HG03039 (cell line): ENCODE results near the gene PGRMC2.
"Not testable (repeated sequence)": the region's sequence is repeated elsewhere in the genome, so short reads cannot be mapped to it uniquely, and the experiment has no call there.

Experiments used
- ATAC-seq: cut with Tn5 transposase; IDR thresholded peaks from one replicate; pipeline ENCODE4 v1.9.1; 2021; ENCODE audit warnings: mild to moderate bottlenecking, moderate library complexity; ENCODE audit not compliant: unreplicated experiment

PGRMC2 gene

DNA sequence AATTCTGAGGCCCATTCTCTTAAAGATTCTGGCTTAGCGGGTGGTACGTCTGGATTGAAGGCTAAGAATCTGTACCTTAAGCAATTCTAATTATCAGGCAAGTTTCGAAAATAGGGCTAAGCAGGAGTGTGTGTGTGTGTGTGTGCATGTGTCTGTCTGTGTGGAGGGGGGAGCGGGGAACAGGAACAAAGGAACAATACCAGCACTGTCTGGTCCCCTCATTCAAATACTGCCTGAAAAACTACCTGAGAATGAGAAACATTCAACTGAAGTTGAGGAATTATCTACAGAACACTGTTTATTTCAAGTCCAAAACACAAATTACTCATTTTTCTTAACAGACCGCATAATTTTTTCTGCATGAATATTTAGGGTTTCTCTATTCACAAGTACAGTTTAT lies 18.6 kb downstream of the PGRMC2 start:
- no peak for ATAC-seq

DNA sequence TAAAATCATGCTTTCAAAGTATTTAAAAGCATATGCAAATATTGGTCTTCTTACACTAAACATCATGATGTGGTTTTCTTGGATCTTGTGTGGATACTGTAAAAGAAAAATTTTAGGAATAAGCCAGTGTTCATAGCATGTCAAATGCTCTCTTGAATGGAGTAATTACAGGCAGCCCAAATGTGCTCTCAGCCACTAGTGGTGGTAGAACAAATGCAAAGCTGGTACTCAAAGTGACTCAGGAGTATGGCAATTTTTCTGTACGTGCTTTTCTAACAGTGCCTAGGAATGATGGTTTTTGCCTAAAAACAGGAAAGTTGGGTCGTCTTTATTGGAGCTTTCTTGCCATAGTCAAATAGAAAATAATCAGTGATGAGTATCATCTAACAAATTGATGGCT lies 19.9 kb downstream of the PGRMC2 start:
- ATAC-seq: no peak

DNA sequence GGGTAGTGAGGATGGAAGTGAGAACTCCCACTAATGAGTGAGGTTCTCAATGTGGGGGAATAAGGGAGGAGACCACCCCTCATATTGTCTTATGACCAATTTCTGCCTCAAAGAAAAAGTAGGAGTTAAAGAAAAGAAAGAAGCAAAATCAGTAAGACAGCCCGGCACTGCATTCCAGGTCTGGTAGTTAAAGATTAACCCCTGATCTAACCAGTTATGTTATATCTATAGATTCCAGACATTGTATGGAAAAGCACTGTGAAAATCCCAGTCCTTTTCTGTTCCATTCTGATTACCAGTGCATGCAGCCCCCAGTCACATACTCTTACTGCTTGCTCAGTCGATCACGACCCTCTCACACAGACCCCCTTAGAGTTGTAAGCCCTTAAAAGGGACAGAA lies 20.4 kb downstream of the PGRMC2 start:
- not testable (repeated sequence) for ATAC-seq

DNA sequence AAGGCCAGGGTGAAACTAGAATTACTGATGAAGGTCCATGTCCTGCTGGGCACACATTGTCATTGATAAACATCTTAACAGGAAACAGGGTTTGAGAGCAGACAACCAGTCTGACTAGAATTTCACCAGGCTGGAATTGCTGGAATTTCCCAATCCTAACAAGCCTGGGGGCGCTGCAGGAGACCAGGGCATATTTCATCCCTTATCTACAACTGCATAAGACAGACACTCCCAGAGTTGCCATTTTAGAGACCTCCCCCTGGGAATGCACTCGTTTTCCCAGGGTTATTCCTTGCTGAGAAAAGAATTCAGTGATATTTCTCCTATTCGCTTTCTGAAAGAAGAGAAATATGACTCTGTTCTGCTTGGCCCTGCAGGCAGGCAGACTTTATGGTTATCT lies 22.1 kb downstream of the PGRMC2 start:
- ATAC-seq: not testable (repeated sequence)

DNA sequence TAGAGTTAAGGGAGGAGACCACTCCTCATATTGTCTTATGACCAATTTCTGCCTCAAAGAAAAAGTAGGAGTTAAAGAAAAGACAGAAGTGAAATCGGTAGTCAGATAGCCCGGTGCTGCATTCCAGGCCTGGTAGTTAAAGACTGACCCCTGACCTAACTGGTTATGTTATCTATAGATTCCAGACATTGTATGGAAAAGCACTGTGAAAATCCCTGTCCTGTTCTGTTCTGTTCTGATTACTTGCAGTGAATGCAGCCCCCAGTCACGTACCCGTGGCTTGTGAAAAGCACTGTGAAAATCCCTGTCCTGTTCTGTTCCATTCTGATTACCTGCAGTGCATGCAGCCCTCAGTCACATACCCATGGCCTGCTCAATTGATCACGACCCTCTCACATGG lies 27.7 kb downstream of the PGRMC2 start:
- not testable (repeated sequence) for ATAC-seq

DNA sequence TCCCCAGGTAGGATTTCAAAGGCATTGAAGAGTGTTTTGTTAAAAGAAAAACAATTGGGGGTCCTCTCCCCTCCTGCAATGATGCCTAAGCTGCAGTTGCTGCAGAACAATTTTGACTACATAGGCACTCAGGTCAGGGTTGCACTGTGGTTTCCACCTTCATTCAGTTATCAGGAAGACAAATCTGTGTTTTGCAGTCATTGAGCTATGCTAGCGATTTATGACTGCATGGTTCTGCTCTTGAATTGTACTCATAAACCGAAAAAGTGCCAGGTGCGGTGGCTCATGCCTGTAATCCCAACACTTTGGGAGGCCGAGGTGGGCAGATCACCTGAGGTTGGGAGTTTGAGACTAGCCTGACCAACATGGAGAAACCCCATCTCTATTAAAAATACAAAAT lies 29.4 kb downstream of the PGRMC2 start:
- ATAC-seq: not testable (repeated sequence)

DNA sequence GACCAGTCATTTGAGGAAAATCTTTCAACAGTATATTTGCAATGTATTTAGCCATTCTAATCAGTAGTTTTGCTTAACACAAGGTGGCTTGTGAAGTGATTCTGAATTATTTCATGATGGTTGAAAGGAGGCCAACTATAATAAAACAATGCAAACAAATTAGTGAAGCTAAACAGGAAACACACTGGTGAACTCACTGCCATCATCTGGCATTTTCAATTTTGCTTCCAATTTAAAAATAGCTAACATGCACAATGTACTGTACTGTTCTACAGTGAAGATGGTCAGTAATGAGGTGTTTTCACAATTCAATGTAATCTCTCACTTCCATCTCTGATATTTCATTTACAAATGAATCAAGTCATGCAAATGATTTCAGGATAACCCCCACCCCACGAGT lies 31.1 kb downstream of the PGRMC2 start:
- ATAC-seq: no peak

DNA sequence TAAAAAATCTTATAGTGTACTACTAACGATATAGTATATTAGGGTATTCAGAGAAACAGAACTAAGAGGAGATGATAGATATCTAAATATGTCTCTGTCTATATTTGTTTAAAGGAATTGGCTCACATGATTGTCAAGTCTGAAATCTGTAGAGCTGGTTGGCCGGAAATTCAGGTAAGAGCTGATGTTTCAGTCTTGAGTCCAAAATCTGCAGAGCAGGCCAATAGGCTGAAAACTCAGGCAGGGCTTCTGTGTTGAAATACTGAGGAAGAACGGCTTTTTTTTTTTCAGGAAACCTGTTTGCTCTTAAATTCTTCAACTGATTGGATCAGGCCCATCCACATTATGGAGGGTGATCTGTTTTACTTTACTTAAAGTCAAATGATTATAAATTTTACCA lies 31.7 kb downstream of the PGRMC2 start:
- ATAC-seq: no peak

DNA sequence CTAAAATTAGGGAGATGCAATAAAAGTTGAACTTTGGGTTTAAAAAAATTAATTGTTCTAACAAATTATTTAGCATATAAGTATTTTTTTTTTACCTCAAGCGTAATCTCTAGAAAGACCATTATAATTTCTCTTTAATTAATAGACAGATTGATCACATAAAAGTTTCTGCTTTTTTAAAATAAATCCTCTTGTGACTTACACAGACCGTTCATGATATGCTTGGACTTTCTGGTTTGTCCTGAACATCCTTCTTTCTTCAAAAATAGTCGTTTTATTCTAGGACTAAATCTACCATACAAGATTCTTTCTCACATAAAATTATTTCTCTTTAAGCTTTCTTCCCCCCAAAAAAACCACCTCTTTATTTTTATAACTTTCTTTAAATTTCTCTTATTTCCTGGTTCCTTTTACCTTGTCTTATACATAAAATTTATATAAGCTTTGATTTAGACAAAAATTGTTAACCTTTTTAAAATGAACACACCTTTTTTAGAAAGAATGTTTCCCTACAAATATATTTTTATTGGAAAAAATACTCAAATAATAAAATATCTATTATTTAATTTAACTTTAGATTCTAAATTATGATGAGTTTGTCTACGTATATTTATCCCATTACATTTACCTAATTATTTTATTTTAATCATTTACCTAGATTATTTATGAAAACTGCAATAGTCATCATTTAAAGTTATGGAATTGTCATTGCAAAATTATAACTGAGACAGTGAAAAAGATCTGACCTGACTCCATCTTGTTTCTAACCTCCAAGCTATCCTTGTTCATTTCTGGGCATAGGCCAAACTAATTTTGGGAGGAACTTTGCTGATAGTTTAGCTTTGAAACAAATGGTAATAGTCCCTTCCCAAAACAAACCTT lies 37.6 kb downstream of the PGRMC2 start:
- no peak for ATAC-seq

DNA sequence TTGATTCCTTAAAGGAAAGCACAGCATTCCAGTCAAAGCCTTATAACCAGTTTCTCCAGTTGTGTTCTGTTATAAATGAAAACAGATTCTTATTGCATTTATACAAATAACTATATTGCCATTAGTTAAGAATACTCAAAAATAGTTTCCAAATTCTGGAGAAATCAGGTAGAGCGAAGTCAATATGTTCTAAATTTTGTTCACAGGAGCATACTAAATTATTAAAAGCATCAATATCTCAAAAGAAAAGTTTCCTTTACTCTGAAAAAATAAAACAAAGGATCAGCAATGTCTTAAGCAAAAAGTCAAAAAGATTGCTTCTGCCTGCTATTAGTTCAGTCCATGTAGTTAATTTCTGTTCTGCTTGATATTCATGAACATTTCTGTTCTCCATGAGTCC lies 39.7 kb downstream of the PGRMC2 start:
- no peak for ATAC-seq

DNA sequence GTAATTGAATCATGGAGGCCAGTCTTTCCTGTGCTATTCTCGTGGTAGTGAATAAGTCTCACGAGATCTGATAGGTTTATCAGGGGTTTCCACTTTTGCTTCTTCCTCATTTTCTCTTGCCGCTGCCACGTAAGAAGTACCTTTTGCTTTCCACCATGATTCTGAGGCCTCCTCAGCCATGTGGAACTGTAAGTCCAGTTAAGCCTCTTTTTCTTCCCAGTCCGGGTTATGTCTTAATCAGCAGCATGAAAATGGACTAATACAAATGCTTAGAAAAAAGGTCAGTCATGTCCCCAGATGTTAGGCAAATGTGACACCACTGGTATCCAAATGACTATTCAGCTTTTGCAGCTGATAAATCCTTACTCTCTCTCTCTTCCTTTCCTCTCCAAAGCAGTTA lies 42.2 kb downstream of the PGRMC2 start:
- not testable (repeated sequence) for ATAC-seq

DNA sequence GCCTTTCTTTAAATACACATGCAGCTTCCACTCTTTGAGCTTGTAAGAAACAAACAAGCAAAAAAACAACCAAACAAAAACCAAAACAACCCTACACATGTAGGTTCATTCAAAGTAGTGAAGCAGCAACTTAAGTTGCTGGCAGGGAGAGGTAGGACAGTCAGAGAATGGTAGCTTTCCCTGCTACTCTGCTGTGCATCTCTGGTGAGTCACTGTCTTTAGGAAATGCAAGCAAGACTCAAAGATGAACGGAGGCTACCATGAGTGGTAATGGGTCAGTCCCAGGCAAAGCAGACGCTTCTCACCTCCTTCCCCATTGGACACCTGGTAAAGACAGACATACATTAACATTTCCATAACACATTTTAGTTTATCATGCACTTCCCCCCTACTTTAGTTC lies 43.2 kb downstream of the PGRMC2 start:
- no peak for ATAC-seq

DNA sequence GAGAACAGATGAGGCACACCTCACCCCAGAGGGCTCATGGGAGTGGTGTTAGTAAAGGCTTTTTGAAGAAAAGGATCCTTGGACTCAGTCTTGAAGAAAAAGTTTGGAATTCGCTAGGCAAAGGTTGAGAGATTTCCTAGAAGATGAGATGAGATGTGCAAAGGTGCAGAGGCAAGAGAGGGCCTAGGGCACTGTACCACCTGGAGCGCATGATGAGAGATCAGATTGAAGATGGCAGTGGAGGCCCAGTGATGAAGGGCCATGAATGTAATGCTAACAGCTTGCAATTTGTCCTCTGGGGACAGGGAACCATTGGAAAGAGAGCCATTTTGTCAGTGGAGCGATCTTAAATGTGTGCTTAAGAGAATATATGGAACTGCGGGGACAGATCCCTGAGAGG lies 45.0 kb downstream of the PGRMC2 start:
- ATAC-seq: no peak

DNA sequence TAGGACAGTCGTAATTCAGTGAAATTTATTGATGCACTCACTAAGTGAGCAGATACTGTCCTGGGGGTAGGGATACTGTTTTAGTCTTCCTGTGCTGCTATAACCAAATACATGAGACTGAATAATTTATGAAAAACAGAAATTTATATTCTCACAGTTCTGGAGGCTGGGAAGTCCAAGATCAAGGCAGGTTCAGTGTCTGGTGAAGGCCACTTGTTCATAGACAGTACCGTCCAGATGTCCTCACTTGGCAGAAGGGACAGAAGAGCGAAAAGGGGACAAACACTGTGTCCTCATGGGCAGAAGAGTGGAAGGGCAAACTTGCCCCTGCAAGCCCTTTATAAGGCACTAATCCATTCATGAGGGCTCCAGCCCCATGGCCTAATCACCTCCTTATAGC lies 45.6 kb downstream of the PGRMC2 start:
- no peak for ATAC-seq

DNA sequence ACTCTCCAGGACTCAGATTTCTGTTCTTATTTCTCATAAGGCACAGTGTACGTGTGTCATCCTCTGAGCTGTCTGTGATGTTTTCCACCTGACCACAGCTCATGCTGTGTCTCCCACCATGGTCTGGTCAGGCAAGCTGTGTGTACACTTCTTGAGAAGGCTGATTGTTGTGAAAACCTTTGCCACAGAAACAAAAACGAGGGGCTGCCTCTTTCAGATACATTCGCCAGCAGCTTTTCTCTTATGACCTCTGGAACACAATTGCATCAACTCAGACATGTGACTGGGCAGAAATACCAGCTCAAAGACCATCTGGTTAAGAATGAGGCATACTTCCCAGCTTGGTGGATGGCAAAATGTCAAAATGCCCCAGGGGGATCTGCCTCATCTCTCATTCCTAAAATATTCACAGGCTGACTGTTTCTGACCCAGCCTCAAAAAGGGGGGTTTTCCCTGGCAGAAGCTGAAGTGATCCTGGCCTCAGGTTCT lies 46.1 kb downstream of the PGRMC2 start:
- ATAC-seq: no peak

DNA sequence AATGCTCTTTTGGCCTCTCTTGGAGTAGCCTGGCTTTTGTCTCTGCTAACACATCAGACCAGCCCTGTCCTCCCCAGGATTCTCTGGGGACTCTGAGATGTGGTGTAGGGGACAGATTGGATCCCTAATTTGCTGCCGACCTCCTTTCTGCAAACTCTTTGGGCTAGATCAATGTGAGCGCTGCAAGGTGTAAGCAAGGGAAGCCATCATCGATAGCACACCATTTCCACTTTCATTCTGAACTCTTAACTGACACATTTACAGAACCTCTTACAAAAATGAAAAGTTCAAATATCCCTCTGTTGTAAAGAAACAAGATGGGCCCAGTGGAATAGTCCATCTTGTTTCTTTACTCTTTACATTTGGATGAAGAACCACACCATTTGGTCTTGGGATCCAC lies 46.6 kb downstream of the PGRMC2 start:
- ATAC-seq: no peak

DNA sequence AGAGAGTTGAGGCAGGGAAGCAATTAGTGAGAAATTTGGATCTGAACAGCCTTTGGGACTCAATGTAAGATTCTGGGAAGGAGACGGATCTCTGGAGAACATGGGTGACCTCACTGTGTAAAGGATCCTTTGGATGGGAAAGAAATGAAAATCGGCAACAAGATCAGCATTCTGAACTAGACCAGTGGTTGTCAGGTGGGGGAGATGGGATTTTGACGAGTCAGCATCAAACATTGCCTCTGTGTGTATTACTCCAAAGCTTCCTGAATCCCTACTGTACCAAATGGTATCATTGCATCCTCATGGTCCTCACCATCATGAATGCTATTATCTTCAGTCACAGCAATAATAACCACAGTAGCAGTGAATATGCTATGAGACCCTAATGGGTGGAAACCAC lies 52.8 kb downstream of the PGRMC2 start:
- ATAC-seq: no peak

DNA sequence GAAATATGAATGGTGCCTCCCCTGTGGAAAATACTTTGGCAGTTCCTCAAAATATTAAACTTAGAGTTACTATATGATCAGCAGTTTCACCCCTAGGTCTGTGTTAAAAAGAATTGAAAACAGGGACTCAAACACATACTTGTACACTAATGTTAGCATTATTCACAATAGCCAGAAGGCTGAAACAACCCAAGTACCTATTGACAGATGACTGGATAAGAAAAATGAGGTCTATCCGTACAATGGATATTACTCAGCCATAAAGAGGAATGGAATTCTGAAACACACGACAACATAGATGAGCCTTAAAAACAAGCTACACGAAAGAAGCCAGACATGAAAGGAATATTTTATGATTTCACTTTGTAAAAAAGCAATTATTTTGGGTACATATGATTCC lies 54.9 kb downstream of the PGRMC2 start:
- no peak for ATAC-seq

DNA sequence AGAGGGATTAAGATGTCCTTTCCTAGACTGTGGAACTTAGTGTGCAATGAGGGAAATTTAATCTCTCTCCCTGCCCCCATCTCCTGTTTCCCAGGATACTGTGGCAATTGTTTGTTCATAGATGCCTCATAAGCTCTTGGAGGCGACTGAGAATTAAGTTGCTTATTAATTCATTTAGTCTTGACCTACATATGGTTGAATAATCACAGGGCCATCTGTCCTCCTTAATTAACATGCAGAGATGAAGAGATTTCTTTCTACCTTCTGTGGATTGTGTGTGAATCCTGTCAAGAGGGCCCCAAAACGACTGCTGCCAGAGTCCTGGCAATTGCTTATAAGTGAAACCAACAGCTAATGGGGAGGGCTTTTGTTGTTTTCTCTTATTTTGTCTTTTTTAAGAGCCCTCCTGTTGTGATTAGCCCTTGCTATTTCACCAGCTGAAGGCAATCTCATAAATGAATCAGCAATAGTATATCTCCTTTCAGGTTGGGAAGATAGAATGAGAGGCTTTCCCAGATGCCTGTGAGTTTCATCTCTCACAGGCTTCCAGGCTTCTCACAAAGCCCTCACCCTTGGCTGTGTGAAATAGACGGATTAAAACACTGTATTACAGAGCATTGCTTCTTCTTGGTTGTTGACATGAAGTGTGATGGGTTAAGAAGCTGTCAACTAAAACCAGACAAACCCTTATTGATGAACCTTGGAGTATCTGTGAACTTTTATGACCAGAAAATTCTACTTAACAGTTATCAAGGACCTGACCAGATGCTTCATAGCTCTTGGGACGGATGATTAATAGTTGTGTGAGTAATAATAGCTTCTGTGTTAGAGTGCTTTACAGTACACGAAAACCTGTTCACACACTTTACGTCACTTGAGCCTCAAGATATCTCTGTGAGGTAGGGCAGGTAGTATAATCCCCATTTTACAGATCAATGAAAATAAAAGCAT lies 58.5 kb downstream of the PGRMC2 start:
- ATAC-seq: no peak

DNA sequence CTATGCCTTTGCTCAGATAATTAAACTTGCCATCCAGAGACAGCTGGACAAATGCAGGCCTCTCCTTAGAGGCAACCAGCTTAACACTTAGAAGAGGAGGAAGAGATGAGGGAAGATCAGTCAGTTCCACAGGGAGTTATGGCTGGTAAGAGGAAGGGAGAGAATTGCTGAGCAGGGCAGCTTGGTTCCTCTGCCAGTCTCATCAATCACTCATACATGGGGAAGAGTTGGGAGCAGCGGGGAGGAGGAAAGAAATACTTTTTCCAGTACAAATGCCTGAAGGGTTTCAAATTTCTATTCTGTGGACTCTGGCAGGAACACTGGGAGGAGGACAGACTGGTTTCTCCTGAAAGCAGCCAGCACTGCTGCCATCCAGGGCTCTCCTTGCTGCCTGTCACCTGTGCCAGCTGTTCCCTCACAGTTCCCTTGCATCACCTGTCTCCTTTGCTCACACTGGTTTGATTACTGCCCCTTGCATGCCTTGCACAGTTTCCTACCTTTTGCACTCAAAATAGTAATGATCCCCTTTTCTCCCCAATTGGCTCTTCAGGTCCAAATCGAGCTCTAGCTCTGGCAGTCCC lies 59.5 kb downstream of the PGRMC2 start:
- no peak for ATAC-seq

DNA sequence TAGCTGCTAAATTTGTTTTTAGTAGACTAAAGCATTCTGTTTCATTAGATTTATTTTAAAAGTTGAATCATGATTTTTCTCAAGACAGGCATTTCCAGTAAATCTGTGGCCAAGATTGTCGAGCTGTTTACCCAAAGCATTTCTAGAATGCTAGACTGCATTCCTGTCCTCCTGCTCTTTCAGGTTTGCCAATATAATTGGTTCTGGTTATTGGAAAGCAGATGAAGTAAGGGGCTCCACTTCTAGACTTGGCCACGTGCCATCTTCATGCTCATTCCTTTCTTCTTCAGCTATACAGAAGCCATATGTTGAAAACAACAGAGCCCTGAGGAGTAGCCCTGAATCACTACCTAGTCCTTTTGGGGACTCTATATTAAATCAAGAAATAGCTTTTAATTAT lies 62.5 kb downstream of the PGRMC2 start:
- ATAC-seq: no peak
